Astrocyte of the spinal cord (primary cell): ENCODE measurements around the gene P3H2.

Experiments
- DNase-seq: peaks from one replicate; pipeline ENCODE4 v3.0.0; 2011; ENCODE audit warnings: low read depth, low spot score
- H3K4me3 ChIP-seq: 2 replicates; pipeline ENCODE4 v1.5.1; 2011; ENCODE audit warnings: low read depth, mild to moderate bottlenecking, low read length, moderate library complexity
- in situ Hi-C: cut with HindIII; loops from 2 replicates; pipeline ENCODE4 v1.10.0; 2017; ENCODE audit warnings: low sequenced_read_pairs
- TF ChIP-seq, protein P1 (sequence below): IDR thresholded peaks from 2 replicates; pipeline ENCODE4 v1.5.1; 2012; ENCODE audit warnings: low read depth, mild to moderate bottlenecking, low read length, inconsistent platforms

P3H2 gene

DNA sequence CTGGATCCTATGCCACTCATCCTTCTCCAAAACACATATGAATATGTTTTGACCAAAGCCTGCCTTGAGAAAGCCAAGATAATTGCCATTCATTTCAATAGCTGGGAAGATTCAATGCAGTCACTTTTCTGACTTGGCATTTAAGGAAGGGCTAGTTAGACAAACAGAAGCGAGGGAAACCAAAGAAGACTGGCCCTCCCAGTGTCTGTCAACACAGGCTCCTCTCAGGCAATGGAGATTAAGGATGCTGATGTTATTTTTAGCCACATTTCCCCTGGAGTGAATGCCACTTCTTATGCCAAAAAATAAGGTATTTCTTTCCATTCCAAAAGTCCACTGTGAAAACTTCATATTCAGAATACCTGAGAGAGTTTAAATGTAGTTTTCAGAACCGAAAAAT lies 101.7 kb downstream of the P3H2 start:
- no peak overlapping the region for H3K4me3 ChIP-seq
- TF ChIP-seq, protein P1, sequence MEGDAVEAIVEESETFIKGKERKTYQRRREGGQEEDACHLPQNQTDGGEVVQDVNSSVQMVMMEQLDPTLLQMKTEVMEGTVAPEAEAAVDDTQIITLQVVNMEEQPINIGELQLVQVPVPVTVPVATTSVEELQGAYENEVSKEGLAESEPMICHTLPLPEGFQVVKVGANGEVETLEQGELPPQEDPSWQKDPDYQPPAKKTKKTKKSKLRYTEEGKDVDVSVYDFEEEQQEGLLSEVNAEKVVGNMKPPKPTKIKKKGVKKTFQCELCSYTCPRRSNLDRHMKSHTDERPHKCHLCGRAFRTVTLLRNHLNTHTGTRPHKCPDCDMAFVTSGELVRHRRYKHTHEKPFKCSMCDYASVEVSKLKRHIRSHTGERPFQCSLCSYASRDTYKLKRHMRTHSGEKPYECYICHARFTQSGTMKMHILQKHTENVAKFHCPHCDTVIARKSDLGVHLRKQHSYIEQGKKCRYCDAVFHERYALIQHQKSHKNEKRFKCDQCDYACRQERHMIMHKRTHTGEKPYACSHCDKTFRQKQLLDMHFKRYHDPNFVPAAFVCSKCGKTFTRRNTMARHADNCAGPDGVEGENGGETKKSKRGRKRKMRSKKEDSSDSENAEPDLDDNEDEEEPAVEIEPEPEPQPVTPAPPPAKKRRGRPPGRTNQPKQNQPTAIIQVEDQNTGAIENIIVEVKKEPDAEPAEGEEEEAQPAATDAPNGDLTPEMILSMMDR: no peak
- in situ Hi-C loops: no loop called here
- no peak for DNase-seq

DNA sequence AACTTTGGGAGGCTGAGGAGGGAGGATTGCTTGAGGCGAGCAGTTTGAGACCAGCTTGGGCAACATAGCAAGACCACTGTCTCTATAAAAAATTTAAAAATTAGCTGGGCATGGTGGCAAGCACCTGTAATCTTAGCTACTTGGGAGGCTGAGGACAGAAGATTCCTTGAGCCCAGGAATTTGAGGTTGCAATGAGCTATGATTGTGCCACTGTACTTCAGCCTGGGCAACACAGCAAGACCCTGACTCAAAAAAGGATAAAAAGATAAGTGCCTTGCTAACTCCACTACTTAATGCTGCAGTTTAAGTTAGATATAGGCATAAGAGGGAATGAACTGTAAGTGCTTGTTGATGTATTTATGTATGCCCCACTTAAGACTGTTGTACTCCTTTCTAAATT lies 102.2 kb downstream of the P3H2 start:
- no peak for DNase-seq
- no peak overlapping the region for H3K4me3 ChIP-seq
- TF ChIP-seq, protein P1: no peak
- in situ Hi-C loops: no loop called here

DNA sequence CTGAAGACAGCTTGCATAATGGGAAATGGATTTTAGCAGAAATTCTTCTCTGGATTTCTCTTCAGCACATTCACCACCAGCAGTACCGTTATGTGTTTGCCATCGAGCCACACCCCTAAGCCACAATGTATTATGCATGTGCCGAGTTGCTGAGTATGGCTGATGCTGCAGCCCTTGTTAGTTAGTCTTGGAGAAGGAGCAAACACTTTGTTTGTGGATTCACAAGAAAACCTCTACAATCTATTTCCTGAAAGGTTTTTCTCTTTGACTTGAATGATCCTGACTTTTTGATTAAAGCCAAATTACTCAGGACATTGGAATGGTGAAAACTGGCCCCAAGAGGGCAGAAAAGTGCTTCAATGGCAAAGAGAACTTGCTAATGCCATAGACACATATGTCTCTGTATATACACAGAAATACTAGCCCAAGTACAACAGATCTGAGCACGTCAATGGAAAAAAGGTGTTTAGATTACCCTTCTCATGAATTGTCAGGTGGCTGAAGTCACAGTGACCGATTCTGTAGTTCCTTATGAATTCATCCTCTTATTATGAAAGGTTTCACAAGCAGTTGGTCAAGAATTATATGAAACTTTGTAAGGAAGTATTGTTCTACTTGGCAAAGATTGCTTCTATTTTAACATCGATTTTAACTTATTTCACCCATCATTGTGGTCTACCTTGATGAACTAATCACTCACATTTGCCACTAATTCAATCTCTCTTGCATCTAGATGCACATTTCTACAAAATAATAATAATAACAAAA lies 103.0 kb downstream of the P3H2 start:
- no peak overlapping the region for H3K4me3 ChIP-seq
- TF ChIP-seq, protein P1: peak; percentile 50
- in situ Hi-C loops: no loop called here
- peak; percentile 88 for DNase-seq

DNA sequence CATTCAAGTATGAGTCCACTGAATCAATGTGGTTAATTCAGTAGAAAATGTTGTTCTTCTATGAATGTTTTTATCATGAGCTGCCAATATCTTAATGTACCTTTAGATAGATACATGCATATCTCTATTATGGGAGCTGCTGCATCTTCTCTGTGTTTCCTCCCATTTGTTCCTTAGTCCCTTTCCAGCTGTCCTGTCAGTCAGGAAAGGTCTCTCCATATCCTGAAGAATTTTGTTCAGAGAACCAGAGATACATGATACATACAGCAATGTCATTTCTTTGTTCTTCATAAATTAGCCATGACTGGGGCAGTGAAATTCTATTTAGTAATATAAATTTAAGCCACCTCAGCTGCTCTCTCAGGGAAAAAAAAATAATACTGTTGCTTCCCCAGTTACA lies 103.7 kb downstream of the P3H2 start:
- DNase-seq: no peak
- TF ChIP-seq, protein P1: no peak
- in situ Hi-C loops: no loop called here

DNA sequence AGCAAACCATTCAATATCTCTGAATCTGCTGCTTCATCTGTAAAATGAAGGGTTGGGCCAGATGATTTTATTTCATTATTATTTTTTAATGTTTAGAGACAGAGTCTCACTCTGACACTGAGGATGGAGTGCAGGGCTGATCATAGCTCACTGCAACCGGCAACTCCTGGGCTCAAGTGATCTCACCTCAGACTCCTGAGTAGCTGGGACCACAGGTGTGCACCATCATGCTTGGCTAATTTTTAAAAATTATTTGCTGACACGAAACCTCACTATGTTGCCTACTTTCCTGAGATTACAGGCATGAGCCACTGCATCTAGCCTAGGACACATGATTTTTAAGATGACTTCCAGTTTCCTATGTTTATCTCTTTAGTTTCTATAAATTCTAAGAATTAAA lies 105.8 kb downstream of the P3H2 start:
- TF ChIP-seq, protein P1: no peak
- DNase-seq: no peak
- in situ Hi-C loops: no loop called here
- H3K4me3 ChIP-seq: no peak overlapping the region

More for the DNA sequence above, 103.7 kb downstream of the P3H2 start:
- H3K4me3 ChIP-seq: no peak overlapping the region

DNA sequence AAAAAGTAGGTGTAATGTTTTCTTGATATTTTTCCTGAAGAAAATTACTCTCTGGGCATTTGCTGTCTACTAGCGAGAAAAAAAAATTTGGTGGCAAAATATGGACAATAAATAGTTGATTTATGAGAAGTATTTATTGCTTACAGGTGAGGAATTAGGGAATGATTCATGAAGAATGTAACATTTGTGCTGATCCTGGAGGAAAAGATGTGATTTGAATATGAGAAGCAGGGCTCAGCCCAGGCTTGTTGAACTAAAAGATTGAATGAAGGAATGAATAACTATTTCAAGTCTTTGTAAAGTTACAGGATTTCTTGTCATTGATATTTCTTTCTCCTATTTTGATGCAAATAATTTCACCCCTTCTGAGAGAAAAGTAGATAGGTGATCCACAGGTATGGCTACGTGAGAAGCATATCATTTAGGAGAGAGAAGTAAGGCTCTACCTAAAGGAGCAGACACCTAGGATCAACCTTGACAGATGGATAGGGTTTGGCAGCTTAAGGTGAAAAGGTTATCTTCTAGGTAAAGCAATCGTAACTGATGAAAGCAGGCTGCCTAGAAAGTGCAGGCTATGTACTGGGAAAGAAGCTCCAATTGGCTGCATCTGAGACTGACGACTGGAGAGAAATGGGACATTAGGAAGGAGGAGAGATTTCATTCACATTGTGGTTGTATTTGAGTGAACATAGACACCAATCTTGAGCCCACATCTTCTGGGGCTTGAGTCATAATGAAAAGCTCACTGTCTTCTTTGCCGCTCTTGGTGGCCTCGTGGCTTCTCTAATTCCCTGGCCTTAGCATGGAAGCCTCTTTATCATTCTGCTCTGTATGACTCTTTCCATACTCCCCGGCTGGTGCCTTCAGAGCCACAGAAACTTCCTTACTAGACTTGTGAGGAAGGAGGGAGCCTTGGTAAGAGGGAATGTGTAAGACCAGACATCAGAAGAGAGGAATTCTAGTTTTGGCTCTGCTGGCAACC lies 106.5 kb downstream of the P3H2 start:
- TF ChIP-seq, protein P1: no peak
- in situ Hi-C loops: no loop called here
- DNase-seq: no peak
- H3K4me3 ChIP-seq: no peak overlapping the region
